D721Med (cell line): ENCODE measurements around the gene PTK6.

Experiments
- DNase-seq: peaks from one replicate; pipeline ENCODE4 v3.0.0; 2011; ENCODE audit warnings: low spot score; ENCODE audit not compliant: insufficient read length
- FAIRE-seq: peaks from 2 replicates; lab custom pipeline; 2011; peaks lifted over from hg19 to GRCh38; lab: Jason Lieb, UNC
- CTCF ChIP-seq: IDR thresholded peaks from 2 replicates; pipeline ENCODE4 v1.5.1; 2012; ENCODE audit warnings: mild to moderate bottlenecking, control low read depth; ENCODE audit not compliant: insufficient read depth; ENCODE audit errors: missing control alignments

PTK6 gene

GRCh38 chr20:63492518-63492917 lies 44.7 kb downstream of the PTK6 start:
- FAIRE-seq (no peak), DNase-seq (no peak)
- no peak for TF ChIP-seq CTCF

- FAIRE-seq (no peak), DNase-seq (no peak)
- no peak for TF ChIP-seq CTCF
These were observed 45.4 kb downstream of the PTK6 start for GRCh38 chr20:63491635-63492230.

- FAIRE-seq: no peak
- no peak for TF ChIP-seq CTCF
- DNase-seq: no peak
These were observed 46.1 kb downstream of the PTK6 start for GRCh38 chr20:63491078-63491477.

GRCh38 chr20:63490416-63490815 lies 46.8 kb downstream of the PTK6 start:
- no peak for TF ChIP-seq CTCF
- no peak for DNase-seq
- no peak for FAIRE-seq

GRCh38 chr20:63488315-63489251 lies 48.6 kb downstream of the PTK6 start:
- FAIRE-seq: no peak
- no peak for TF ChIP-seq CTCF
- no peak for DNase-seq

- DNase-seq: no peak
- TF ChIP-seq CTCF: no peak
- no peak for FAIRE-seq
These were observed 49.4 kb downstream of the PTK6 start for GRCh38 chr20:63487781-63488241.
